Natural killer cell (primary cell): ENCODE results near the gene CENPVL3. TPM values are rescaled to one million over a fixed set of nuclear protein-coding genes. Genes with fewer than 3 reads are reported as not detected.

Experiments
- total RNA-seq, 4 donors: library from RNA; stranded (reverse); fragments of 120-200 nt in 1 of 4; gene quantifications; one replicate each; pipeline versions ENCODE4 v1.2.3 to v1.2.4, GENCODE V29; 2013 to 2022

CENPVL3 gene
- total RNA-seq, 3 donors from 2014 or later (not counting 1 experiment from before 2014, with no cell fraction given): not detected

Other genes with a start within 250 kb of the CENPVL3 start
- gene NUDT11, start 122.3 kb downstream of the CENPVL3 start, total RNA-seq: 1 to 10 TPM; 2.7 to 3.1 (median 2.8) TPM
- not detected for gene CENPVL2, start 63.9 kb upstream of the CENPVL3 start, total RNA-seq
- not detected for gene CENPVL1, start 91.6 kb upstream of the CENPVL3 start, total RNA-seq
- gene GSPT2, start 124.5 kb upstream of the CENPVL3 start, total RNA-seq: 1 to 10 TPM; 8.0 to 8.5 (median 8.2) TPM